Endothelial cell of umbilical vein (primary cell): ENCODE data around the gene SPRR1A. TPM values are rescaled to one million over a fixed set of nuclear protein-coding genes. Genes with fewer than 3 reads are reported as not detected.

Source experiments
- BruUV-seq: library from RNA; stranded (reverse); fragments of 400-500 nt; replicated peaks from 2 replicates; lab custom pipeline; 2021; lab: Mats Ljungman, UMichigan
- CTCF ChIA-PET: fragments of 300-600, 350-600 bp; sonication (Branson Sonifier 250); formaldehyde crosslinking; loops from one replicate; lab custom pipeline; 2021; ENCODE audit warnings: antibody characterized with exemption, inconsistent platforms; lab: Charles Lee
- POLR2A ChIA-PET: fragments of 300-600, 350-600 bp; sonication (Branson Sonifier 250); formaldehyde crosslinking; loops from one replicate; lab custom pipeline; 2021; ENCODE audit warnings: antibody characterized with exemption, inconsistent platforms; lab: Charles Lee
- DNase-seq: peaks from one replicate; pipeline ENCODE4 v3.0.0-alpha.2; 2011; ENCODE audit warnings: low read depth, low spot score
- FAIRE-seq: peaks from 2 replicates; lab custom pipeline; 2011; peaks lifted over from hg19 to GRCh38; lab: Jason Lieb, UNC
- H2AFZ ChIP-seq: 2 replicates; pipeline ENCODE4 v1.6.0; 2012; ENCODE audit warnings: low read depth, low read length, control low read depth, inconsistent platforms
- H3K27ac ChIP-seq: 2 replicates; pipeline ENCODE4 v1.5.1; 2011; ENCODE audit warnings: low read depth, mild to moderate bottlenecking, control low read depth, low read length, moderate library complexity; ENCODE audit not compliant: insufficient read depth
- H3K27me3 ChIP-seq, 2 experiments: 2 replicates each; pipeline versions ENCODE4 v1.6.0 to v1.6.1; 2011; ENCODE audit warnings: low read length in 2 of 2, mixed read lengths in 1 of 2; ENCODE audit not compliant: control insufficient read depth in 2 of 2, insufficient read depth in 2 of 2
- H3K36me3 ChIP-seq, 2 experiments: 2 replicates in 1 of 2; 3 replicates in 1 of 2; pipeline ENCODE4 v1.5.1; 2011; ENCODE audit warnings: low read length in 2 of 2, mild to moderate bottlenecking in 1 of 2, moderate library complexity in 1 of 2; ENCODE audit not compliant: control insufficient read depth in 2 of 2, insufficient read depth in 2 of 2; ENCODE audit errors: extremely low read depth in 1 of 2
- H3K4me1 ChIP-seq: 3 replicates; pipeline ENCODE4 v1.5.1; 2011; ENCODE audit warnings: mild to moderate bottlenecking, low read length; ENCODE audit not compliant: control insufficient read depth, insufficient read depth; ENCODE audit errors: extremely low read depth
- H3K4me2 ChIP-seq: 2 replicates; pipeline ENCODE4 v1.6.1; 2011; ENCODE audit warnings: low read length, control low read depth, mixed read lengths; ENCODE audit not compliant: insufficient read depth
- H3K4me3 ChIP-seq, 3 experiments: fragments of 200-600 bp in 1 of 3; sonication (generic), shearing (Covaris generic) in 1 of 3; replicated peaks in 1 of 3; 2 replicates each; pipeline ENCODE4 v1.5.1; 2011 to 2016; ENCODE audit warnings: control low read depth in 3 of 3, low read length in 3 of 3, mild to moderate bottlenecking in 2 of 3, inconsistent platforms in 1 of 3, low read depth in 1 of 3, moderate library complexity in 1 of 3; ENCODE audit not compliant: insufficient read depth in 1 of 3
- H3K79me2 ChIP-seq: 2 replicates; pipeline ENCODE4 v1.6.0; 2012; ENCODE audit warnings: low read length, inconsistent platforms; ENCODE audit not compliant: control insufficient read depth, insufficient read depth
- H3K9ac ChIP-seq: replicated peaks from 2 replicates; pipeline ENCODE3; 2011; ENCODE audit warnings: low read length, control low read depth; ENCODE audit not compliant: insufficient read depth; ENCODE audit errors: extremely low read depth
- H3K9me1 ChIP-seq: replicated peaks from 3 replicates; pipeline ENCODE4 v1.6.0; 2011; ENCODE audit warnings: mild to moderate bottlenecking, low read length; ENCODE audit not compliant: control insufficient read depth, insufficient read depth; ENCODE audit errors: extremely low read depth
- H3K9me3 ChIP-seq: replicated peaks from 2 replicates; pipeline ENCODE4 v1.5.1; 2012; ENCODE audit warnings: low read length, inconsistent platforms; ENCODE audit not compliant: control insufficient read depth, insufficient read depth
- H4K20me1 ChIP-seq: replicated peaks from 2 replicates; pipeline ENCODE3; 2011; ENCODE audit warnings: mild to moderate bottlenecking, low read length; ENCODE audit not compliant: control insufficient read depth, insufficient read depth; ENCODE audit errors: extremely low read depth
- CTCF ChIP-seq, 2 donors: IDR thresholded peaks; 1 replicate in 1 of 2; 2 replicates in 1 of 2; pipeline ENCODE4 v1.5.1; 2011; ENCODE audit warnings: low read length in 2 of 2, mild to moderate bottlenecking in 2 of 2, moderate library complexity in 2 of 2, control low read depth in 1 of 2, inconsistent platforms in 1 of 2, low read depth in 1 of 2; ENCODE audit not compliant: insufficient read depth in 1 of 2; ENCODE audit errors: extremely low read depth in 1 of 2
- EZH2 ChIP-seq: IDR thresholded peaks from 2 replicates; pipeline ENCODE4 v1.6.1; 2012; ENCODE audit warnings: borderline replicate concordance, low read depth, mild to moderate bottlenecking, moderate library complexity, low read length, inconsistent platforms; ENCODE audit not compliant: severe bottlenecking
- FOS ChIP-seq: IDR thresholded peaks from 2 replicates; pipeline ENCODE4 v1.6.1; 2011; ENCODE audit warnings: mild to moderate bottlenecking, low read length, moderate library complexity, borderline replicate concordance; ENCODE audit not compliant: insufficient read depth
- GATA2 ChIP-seq: IDR thresholded peaks from 2 replicates; pipeline ENCODE4 v1.7.0; 2011; ENCODE audit warnings: low read depth, mild to moderate bottlenecking, moderate library complexity, mixed read lengths, low read length; ENCODE audit not compliant: insufficient read length, insufficient read depth
- JUN ChIP-seq: IDR thresholded peaks from 2 replicates; pipeline ENCODE4 v1.6.1; 2011; ENCODE audit warnings: borderline replicate concordance, low read depth; ENCODE audit not compliant: insufficient read length, insufficient read depth
- MAX ChIP-seq: IDR thresholded peaks from 2 replicates; pipeline ENCODE4 v1.6.1; 2011; ENCODE audit not compliant: insufficient read depth, insufficient read length
- MYC ChIP-seq: IDR thresholded peaks from one replicate; pipeline ENCODE4 v1.6.1; 2011; ENCODE audit warnings: mild to moderate bottlenecking, low read depth, low read length
- POLR2A ChIP-seq: IDR thresholded peaks from 2 replicates; pipeline ENCODE4 v1.6.1; 2012; ENCODE audit warnings: low read depth, mild to moderate bottlenecking, control low read depth, low read length
- POLR2AphosphoS5 ChIP-seq: IDR thresholded peaks from 2 replicates; pipeline ENCODE4 v1.6.1; 2012; ENCODE audit warnings: low read depth, mild to moderate bottlenecking, control low read depth, low read length, moderate library complexity; ENCODE audit not compliant: insufficient read depth
- dilution Hi-C: fragments of 300-500 bp; cut with MboI; formaldehyde crosslinking; loops from one replicate; pipeline ENCODE4 v1.15.0; 2019; ENCODE audit warnings: low sequenced_read_pairs; ENCODE audit not compliant: extremely low pct_ligation_motif_present
- intact Hi-C: fragments of 100-400 bp; cut with micrococcal nuclease; formaldehyde crosslinking; loops from one replicate; pipeline ENCODE4 v1.10.0; 2022
- polyA plus RNA-seq, 4 experiments: library from polyadenylated mRNA; depleted of rRNA in 3 of 4; stranded (reverse) in 3 of 4; unstranded in 1 of 4; fragments of >200 nt; gene quantifications; 2 replicates each; pipeline versions ENCODE4 v1.2.1 to v1.2.3, GENCODE V29; 2011 to 2012; ENCODE audit warnings: missing spikeins in 1 of 4
- total RNA-seq: library from RNA; stranded (reverse); gene quantifications from 2 replicates; pipeline ENCODE4 v1.2.3, GENCODE V29; 2021

The SPRR1A gene
- total and polyA plus RNA-seq, 2 donors (not counting 3 experiments of a cell fraction or from before 2014, with no cell fraction given), result not detected

- intact Hi-C loops (no loop called here), dilution Hi-C loops (no loop called here)
- no peak overlapping the region for H3K27ac ChIP-seq
- H3K4me3 ChIP-seq, result no peak overlapping the region
- CTCF ChIA-PET, result no interaction called here
- no peaks in the 10 kb centered on the region for H3K27me3 ChIP-seq
- no peaks in the 10 kb centered on the region for H3K36me3 ChIP-seq
- H3K9ac ChIP-seq, result no peak overlapping the region
- H3K9me3 ChIP-seq, result no peaks in the 10 kb centered on the region
- H2AFZ ChIP-seq, result no peak overlapping the region
- H3K79me2 ChIP-seq, result no peaks in the 10 kb centered on the region
- H3K4me2 ChIP-seq, result no peak overlapping the region
- no peaks in the 10 kb centered on the region for H3K9me1 ChIP-seq
- no peaks in the 10 kb centered on the region for H3K4me1 ChIP-seq
- no peaks in the 10 kb centered on the region for H4K20me1 ChIP-seq
- POLR2A ChIA-PET, result no interaction called here
- DNase-seq (no peak), FAIRE-seq (no peak)
- BruUV-seq, result no TSS peak
- TF ChIP-seq MAX (no peak), GATA2 (no peak), POLR2AphosphoS5 (no peak), CTCF (IDR thresholded peaks at IDR 0.05; ENCODE audit: extremely low read depth in 1 of 2, insufficient read depth in 1 of 2, low read depth in 1 of 2, low read length in 2 of 2) (no peak), POLR2A (no peak), FOS (no peak), MYC (no peak), EZH2 (no peak), JUN (no peak)
Observed at GRCh38 chr1:153024413-153024812, 40.5 kb downstream of the SPRR1A start.
